GM19023 (cell line): ENCODE data around the gene PLPP2.
"Not testable (repeated sequence)": the region's sequence is repeated elsewhere in the genome, so short reads cannot be mapped to it uniquely, and the experiment has no call there.

Experiments
- ATAC-seq: cut with Tn5 transposase; IDR thresholded peaks from one replicate; pipeline ENCODE4 v1.9.1; 2021; ENCODE audit warnings: mild to moderate bottlenecking, moderate library complexity; ENCODE audit not compliant: unreplicated experiment

Gene PLPP2

DNA sequence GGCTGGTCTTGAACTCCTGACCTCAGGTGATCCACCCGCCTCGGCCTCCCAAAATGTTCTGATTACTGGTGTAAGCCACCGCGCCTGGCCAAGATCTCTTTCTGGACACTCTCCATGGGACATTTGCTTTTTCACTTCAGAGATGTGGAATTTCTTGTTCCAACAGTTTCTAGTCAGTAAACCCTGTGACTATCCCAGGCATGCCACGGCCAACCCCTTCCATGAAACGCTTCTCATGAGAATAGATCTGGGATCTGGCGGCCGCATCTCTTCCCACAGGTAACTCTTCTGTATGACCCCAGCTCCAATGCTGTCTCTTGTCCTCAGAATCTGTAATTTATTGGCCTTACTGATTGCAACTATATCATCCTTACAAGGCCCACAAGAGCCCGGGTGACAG is 16.2 kb downstream of the PLPP2 start:
- ATAC-seq: no peak

DNA sequence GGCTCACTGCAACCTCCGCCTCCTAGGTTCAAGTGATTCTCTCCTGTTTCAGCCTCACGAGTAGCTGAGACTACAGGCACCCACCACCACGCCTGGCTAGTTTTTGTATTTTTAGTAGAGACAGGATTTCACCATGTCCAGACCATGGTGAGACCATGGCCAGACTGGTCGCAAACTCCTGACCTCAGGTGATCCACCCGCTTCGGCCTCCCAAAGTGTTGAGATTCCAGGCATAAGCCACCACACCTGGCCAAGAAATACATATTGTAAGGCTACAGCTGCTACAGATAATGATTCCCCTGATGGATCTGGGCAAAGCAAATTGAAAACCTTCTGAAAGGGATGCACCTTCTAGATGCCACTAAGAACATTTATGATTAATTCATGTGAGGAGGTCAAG is 17.8 kb downstream of the PLPP2 start:
- no peak for ATAC-seq

DNA sequence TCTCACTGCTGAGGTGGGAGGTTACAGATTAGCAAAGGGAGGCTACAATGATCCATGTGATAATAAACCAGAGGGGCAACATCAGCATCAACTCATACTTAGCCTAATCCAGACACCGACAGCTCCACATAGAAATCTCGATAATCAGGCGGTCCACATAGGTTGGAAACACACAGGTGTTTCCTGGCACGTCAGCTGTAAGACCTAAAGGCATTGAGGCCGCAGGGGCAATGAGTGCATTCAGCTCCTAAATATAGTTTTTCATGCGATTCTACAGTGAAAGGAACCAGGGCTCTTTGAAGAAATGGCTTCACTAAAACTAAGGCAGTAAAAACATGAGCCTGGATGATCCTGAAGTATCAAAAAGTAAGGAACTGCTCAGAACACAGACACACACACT is 19.3 kb downstream of the PLPP2 start:
- no peak for ATAC-seq

DNA sequence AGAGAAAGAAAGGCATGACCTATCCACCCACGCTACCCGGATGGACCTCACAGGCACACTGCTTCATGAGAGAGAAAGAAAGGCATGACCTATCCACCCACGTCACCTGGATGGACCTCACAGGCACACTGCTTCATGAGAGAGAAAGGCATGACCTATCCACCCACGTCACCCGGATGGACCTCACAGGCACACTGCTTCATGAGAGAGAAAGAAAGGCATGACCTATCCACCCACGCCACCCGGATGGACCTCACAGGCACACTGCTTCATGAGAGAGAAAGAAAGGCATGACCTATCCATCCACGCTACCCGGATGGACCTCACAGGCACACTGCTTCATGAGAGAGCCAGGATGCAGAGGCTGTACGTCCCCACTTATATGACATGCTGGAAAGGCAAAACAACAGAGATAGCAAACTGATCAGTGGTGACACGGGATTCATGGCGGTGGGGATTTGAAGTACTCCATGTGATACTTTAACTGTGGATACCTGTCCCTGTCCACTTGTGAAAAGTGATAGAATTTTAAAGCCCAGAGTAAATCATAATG is 20.4 kb downstream of the PLPP2 start:
- not testable (repeated sequence) for ATAC-seq

DNA sequence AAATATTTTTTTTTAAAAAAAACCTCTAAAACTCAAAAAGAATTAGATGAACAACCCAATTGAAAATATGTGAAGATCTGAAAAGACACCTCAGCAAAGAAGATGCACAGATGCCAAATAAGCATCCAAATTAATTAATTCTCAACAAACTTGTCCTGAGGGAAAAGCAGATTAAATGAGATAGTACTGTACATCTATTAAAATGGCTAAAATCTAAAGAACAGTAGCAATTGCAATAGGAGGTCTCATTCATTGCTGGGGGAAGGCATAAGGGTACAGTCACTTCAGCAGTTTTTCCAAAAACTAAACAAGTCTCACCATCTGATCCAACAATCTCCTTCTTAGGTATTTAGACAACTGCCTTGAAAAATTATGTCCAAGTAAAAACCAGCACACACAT is 22.0 kb downstream of the PLPP2 start:
- ATAC-seq: no peak

DNA sequence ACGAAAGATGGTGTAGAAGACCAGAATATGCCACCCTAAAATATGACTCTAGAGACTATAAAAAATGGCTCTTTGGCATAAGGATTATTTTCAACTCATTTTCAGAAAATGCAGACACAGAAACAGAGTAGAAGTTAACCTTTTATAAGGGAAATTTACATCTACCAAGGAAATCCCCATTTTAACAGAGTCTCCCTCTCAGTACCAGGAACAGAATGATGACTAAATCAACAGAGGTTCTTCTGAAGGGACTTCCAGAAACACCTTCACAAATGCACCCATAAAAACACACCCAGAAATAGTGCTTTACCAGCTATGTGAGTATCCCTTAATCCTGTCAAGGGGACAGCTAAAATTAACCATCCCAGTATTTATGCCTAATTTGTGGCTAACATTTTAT is 29.1 kb downstream of the PLPP2 start:
- ATAC-seq: no peak

DNA sequence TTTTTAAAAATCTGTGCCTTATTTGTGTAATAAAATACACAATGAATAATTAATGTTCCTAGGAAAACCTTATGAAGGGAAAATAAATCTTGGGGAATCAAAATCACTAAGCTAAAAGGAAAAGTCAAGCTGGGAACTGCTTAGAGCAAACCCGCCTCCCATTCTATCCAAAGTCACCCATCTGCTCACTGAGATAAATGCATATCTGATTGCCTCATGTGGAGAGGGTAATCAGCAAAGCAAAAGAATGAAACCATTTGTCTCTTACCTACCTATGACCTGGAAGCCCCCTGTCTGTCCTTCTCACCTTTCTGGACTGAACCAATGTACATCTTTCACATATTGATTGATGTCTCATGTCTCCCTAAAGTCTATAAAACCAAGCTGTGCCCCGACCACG is 34.4 kb downstream of the PLPP2 start:
- ATAC-seq: not testable (repeated sequence)

DNA sequence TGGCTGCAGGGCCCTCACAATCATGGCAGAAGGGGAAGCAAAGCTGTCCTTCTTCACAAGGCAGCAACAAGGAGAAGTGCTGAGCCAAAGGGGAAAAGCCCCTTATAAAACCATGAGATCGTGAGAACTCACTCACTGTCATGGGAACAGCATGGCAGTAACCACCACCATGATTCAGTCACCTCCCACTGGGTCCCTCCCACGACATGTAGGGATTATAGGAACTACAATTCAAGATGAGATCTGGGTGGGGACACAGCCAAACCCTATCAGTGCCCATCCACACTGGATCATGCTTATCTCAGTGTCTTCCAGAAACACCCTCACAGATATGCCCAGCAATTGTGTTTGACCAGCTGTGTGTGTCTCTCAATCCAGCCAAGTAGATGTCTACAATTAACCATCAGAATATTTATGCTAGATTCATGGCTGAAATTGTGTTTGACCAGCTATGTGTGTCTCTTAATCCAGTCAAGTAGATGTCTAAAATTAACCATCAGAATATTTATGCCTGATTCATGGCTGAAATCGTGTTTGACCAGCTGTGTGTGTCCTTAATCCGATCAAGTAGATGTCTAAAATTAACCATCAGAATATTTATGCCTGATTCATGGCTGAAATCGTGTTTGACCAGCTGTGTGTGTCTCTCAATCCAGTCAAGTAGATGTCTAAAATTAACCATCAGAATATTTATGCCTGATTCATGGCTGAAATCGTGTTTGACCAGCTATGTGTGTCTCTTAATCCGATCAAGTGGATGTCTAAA is 38.6 kb downstream of the PLPP2 start:
- not testable (repeated sequence) for ATAC-seq

DNA sequence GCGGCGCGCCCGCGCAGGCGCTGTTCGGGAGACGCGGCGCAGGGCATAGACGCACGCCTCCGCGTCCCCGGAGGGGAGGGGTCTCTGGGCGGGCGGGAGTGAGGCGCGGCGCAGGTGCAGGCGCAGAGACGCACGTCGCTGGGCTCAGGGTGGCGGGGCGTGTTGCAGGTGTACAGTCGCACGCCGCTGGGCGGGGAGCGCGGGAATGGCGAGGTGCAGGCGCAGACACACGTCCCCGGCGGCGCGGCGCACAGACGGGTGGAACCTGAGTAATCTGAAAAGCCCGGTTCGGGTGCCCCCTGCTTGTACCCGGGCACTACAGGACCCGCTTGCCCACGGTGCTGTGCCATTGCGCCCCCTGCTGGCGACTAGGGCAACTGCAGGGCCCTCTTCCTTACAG is 44.7 kb downstream of the PLPP2 start:
- no peak for ATAC-seq

DNA sequence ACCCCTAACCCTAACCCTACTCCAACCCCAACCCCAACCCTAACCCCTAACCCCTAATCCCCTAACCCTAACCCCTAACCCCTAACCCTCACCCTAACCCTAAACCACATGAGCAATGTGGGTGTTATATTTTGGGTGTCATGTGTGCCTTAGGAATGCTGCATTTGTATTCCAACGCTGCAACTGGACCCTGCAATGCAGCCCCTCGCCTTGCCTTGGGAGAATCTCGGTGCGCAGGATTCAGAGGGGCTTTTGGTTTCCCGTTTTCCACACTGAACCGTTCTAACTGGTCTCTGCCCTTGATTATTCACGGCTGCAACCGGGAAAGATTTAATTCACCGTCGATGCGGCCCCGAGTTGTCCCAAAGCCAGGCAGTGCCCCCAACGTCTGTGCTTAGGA is 45.3 kb downstream of the PLPP2 start:
- ATAC-seq: not testable (repeated sequence)

DNA sequence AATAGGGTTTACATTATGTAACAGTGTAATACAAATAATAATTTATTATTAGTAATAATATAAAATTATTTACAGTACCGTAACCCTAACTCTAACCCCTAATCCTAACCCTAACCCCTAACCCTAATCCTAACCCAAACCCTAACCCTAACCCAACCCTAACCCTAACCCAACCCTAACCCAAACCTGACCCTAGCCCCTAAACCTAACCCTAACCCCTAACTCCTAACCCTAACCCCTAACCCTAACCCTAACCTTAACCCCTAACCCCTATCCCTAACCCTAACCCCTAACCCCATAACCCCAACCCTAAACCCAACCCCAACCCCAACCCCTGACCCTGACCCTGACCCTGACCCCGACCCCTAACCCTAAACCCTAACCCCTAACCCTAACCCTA is 45.7 kb downstream of the PLPP2 start:
- ATAC-seq: no peak
